Neural progenitor cell (in vitro differentiated cells): ENCODE data around the gene IFFO2. TPM values are rescaled to one million over a fixed set of nuclear protein-coding genes. Genes with fewer than 3 reads are reported as not detected.

ENCODE experiments used
- DNase-seq: peaks from one replicate; pipeline ENCODE4 v3.0.0-alpha.2; 2016; ENCODE audit warnings: low spot score
- H2AFZ ChIP-seq: fragments of 200-600 bp; sonication (generic); replicated peaks from 2 replicates; pipeline ENCODE4 v1.6.1; 2016; ENCODE audit warnings: antibody characterized with exemption
- H3F3A ChIP-seq: fragments of 200-600 bp; sonication (generic); 2 replicates; pipeline ENCODE4 v1.6.1; 2016; ENCODE audit warnings: antibody characterized with exemption, low read depth
- H3K27ac ChIP-seq: fragments of 200-600 bp; sonication (generic); 2 replicates; pipeline ENCODE4 v1.5.1; 2016; ENCODE audit warnings: mild to moderate bottlenecking
- H3K27me3 ChIP-seq: fragments of 200-600 bp; sonication (generic); 2 replicates; pipeline ENCODE4 v1.6.1; 2016; ENCODE audit warnings: mild to moderate bottlenecking, moderate library complexity
- H3K36me3 ChIP-seq: fragments of 200-600 bp; sonication (generic); 2 replicates; pipeline ENCODE4 v1.5.1; 2016
- H3K4me1 ChIP-seq: fragments of 200-600 bp; sonication (generic); 2 replicates; pipeline ENCODE4 v1.6.1; 2016; ENCODE audit warnings: mixed run types
- H3K4me2 ChIP-seq: fragments of 200-600 bp; sonication (generic); 2 replicates; pipeline ENCODE4 v1.6.1; 2016
- H3K4me3 ChIP-seq: fragments of 200-600 bp; sonication (generic); 2 replicates; pipeline ENCODE4 v1.5.1; 2016
- H3K79me2 ChIP-seq: fragments of 200-600 bp; sonication (generic); 2 replicates; pipeline ENCODE4 v1.6.1; 2016; ENCODE audit warnings: low read depth
- H3K9ac ChIP-seq: fragments of 200-600 bp; sonication (generic); 2 replicates; pipeline ENCODE4 v1.6.1; 2016
- H3K9me3 ChIP-seq: fragments of 200-600 bp; sonication (generic); 2 replicates; pipeline ENCODE4 v1.5.1; 2016; ENCODE audit warnings: low read depth
- H4K20me1 ChIP-seq: fragments of 200-600 bp; sonication (generic); 2 replicates; pipeline ENCODE4 v1.6.1; 2016; ENCODE audit warnings: low read depth
- H3K27ac Mint-ChIP-seq: 3 replicates; pipeline ENCODE4 v1.8.0; 2021; ENCODE audit warnings: mixed read lengths
- H3K27me3 Mint-ChIP-seq: 2 replicates; pipeline ENCODE4 v1.8.0; 2022; ENCODE audit warnings: low read depth, mild to moderate bottlenecking, inconsistent platforms, moderate library complexity, mixed read lengths; ENCODE audit not compliant: insufficient read depth
- H3K36me3 Mint-ChIP-seq: 3 replicates; pipeline ENCODE4 v1.8.0; 2021; ENCODE audit warnings: mixed read lengths
- H3K4me1 Mint-ChIP-seq: 3 replicates; pipeline ENCODE4 v1.8.0; 2021; ENCODE audit warnings: mixed read lengths
- H3K4me3 Mint-ChIP-seq: 3 replicates; pipeline ENCODE4 v1.8.0; 2021; ENCODE audit warnings: mild to moderate bottlenecking, moderate library complexity, mixed read lengths
- H3K9me3 Mint-ChIP-seq: 3 replicates; pipeline ENCODE4 v1.8.0; 2020; ENCODE audit warnings: mixed read lengths
- EZH2 ChIP-seq: fragments of 200-600 bp; sonication (generic); IDR thresholded peaks from 2 replicates; pipeline ENCODE4 v1.6.1; 2017; ENCODE audit warnings: antibody characterized with exemption, mild to moderate bottlenecking, moderate library complexity
- EZH2phosphoT487 ChIP-seq: fragments of 200-600 bp; sonication (generic); IDR thresholded peaks from 2 replicates; pipeline ENCODE4 v1.6.1; 2017; ENCODE audit warnings: antibody characterized with exemption
- total RNA-seq: library from RNA; depleted of rRNA; stranded (reverse); fragments of >200 nt; gene quantifications from 2 replicates; pipeline ENCODE4 v1.2.3, GENCODE V29; 2015; ENCODE audit warnings: low replicate concordance
- TF ChIP-seq, protein P1 (sequence below): fragments of 200-600 bp; sonication (generic); IDR thresholded peaks from 2 replicates; pipeline ENCODE4 v1.5.1; 2017; ENCODE audit warnings: antibody characterized with exemption, mild to moderate bottlenecking

IFFO2 gene
- total RNA-seq, 1 donor from 2014 or later, result 0.65 TPM

DNA sequence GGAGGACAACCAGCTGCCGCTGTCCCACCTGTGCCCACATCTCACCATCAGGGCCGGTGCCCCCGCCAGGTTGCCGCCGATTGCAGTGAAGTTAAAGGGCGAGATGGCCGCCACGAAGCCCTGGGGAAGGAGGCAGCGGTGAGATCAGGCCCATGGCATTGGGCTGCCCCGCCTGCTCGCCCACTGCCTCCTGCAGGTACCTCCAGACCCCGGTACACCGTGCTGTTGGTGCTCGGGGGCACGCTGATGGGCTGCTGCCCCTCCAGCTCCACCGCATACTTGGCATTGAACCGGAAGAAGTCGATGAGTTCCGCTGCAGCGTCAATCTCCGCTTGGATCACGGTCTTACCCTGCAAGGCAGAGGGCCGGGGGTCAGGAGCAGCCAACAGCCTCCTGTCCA is 73.4 kb downstream of the IFFO2 start:
- TF ChIP-seq, protein P1, sequence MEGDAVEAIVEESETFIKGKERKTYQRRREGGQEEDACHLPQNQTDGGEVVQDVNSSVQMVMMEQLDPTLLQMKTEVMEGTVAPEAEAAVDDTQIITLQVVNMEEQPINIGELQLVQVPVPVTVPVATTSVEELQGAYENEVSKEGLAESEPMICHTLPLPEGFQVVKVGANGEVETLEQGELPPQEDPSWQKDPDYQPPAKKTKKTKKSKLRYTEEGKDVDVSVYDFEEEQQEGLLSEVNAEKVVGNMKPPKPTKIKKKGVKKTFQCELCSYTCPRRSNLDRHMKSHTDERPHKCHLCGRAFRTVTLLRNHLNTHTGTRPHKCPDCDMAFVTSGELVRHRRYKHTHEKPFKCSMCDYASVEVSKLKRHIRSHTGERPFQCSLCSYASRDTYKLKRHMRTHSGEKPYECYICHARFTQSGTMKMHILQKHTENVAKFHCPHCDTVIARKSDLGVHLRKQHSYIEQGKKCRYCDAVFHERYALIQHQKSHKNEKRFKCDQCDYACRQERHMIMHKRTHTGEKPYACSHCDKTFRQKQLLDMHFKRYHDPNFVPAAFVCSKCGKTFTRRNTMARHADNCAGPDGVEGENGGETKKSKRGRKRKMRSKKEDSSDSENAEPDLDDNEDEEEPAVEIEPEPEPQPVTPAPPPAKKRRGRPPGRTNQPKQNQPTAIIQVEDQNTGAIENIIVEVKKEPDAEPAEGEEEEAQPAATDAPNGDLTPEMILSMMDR, result no peak
- TF ChIP-seq EZH2phosphoT487 (no peak), EZH2 (no peak)

DNA sequence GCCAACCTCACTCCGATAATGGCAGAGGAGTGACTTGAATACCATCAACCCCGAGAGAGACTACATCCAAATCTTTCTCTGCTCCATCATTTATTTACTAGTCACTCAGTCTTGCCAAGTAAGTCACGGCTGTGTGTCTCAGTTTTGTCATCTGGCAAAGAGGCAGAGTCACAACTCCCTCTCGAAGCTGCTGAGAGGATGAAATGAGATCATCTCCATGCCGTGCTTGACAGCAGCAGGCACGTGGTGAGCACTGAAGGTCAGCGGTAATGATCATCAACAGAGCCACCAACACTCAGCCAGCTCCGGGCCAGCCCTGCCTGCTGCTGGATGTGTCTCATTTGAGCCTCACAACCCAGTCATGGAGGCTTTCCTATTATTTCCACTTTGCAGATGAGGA is 74.0 kb downstream of the IFFO2 start:
- H3K4me1 Mint-ChIP-seq, result no peaks in the 10 kb centered on the region
- H3K36me3 Mint-ChIP-seq, result no peaks in the 10 kb centered on the region
- no peaks in the 10 kb centered on the region for H3K9me3 Mint-ChIP-seq
- H3K36me3 ChIP-seq, result no peaks in the 10 kb centered on the region
- H3K9ac ChIP-seq, result no peak overlapping the region
- H3K27ac Mint-ChIP-seq, result no peak overlapping the region
- peaks cover 3% of the 10 kb centered on the region for H3K4me1 ChIP-seq
- no peaks in the 10 kb centered on the region for H3K79me2 ChIP-seq
- H3K4me3 ChIP-seq, result no peak overlapping the region
- no peaks in the 10 kb centered on the region for H3K27me3 ChIP-seq
- TF ChIP-seq EZH2, result no peak
- no peak for TF ChIP-seq EZH2phosphoT487
- TF ChIP-seq, protein P1, result no peak
- H4K20me1 ChIP-seq, result peaks cover 3% of the 10 kb centered on the region
- H2AFZ ChIP-seq, result no peak overlapping the region
- H3F3A ChIP-seq, result no peaks in the 10 kb centered on the region
- H3K9me3 ChIP-seq, result no peaks in the 10 kb centered on the region
- H3K4me3 Mint-ChIP-seq, result no peak overlapping the region
- no peak for DNase-seq
- H3K4me2 ChIP-seq, result no peak overlapping the region
- peaks cover 2% of the 10 kb centered on the region for H3K27me3 Mint-ChIP-seq
- no peak overlapping the region for H3K27ac ChIP-seq

More for the DNA sequence above, 73.4 kb downstream of the IFFO2 start:
- DNase-seq, result no peak
- peaks cover 2% of the 10 kb centered on the region for H3K27me3 Mint-ChIP-seq
- Histone ChIP-seq H3F3A (no peaks in the 10 kb centered on the region), H3K4me2 (no peak overlapping the region), H2AFZ (no peak overlapping the region), H3K4me3 (no peak overlapping the region), H3K36me3 (no peaks in the 10 kb centered on the region), H4K20me1 (peaks cover 3% of the 10 kb centered on the region), H3K27me3 (no peaks in the 10 kb centered on the region), H3K9ac (no peak overlapping the region), H3K9me3 (no peaks in the 10 kb centered on the region), H3K79me2 (no peaks in the 10 kb centered on the region), H3K4me1 (peaks cover 3% of the 10 kb centered on the region), H3K27ac (no peak overlapping the region)
- no peaks in the 10 kb centered on the region for H3K9me3 Mint-ChIP-seq
- no peak overlapping the region for H3K4me3 Mint-ChIP-seq
- H3K36me3 Mint-ChIP-seq, result no peaks in the 10 kb centered on the region
- no peaks in the 10 kb centered on the region for H3K4me1 Mint-ChIP-seq
- H3K27ac Mint-ChIP-seq, result no peak overlapping the region

DNA sequence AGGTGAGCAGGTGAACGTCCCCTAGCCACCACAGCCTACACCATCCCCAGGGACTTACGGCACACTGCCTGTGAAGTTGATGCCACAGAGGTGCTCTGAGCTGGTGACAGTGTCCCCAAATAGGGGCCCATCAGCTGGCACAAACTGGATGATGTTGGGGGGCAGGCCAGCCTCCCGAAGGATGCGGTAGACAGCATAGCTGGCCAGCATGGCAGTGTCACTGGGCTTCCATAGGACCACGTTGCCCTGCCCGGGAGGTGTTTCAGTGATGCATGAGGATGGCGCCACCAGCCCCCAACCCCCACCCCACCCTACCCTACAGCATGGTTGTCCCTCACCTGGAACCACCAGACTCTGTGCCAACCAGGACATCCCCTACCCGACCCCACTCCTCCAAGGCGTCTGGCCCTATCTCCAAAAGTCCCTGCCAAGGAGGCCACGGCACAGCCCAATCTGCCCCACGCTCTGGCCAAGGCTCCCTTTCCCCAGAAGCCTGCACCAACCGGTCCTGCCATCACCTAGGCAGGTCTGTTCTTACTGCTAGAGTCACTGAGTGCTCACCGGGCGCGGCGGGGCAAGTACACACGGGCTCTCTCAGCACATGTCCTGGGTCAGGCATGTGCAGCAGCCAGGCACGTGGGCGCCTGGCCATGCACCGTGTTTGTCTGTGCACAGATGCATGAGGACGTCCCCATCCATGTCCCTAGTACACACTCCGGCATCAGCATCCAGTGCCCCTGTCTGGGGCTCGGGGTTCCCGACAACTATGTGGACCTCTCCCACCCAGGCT is 74.6 kb downstream of the IFFO2 start:
- no peak overlapping the region for H3K4me3 Mint-ChIP-seq
- Histone ChIP-seq H3K9ac (no peak overlapping the region), H3K27me3 (no peaks in the 10 kb centered on the region), H3F3A (no peaks in the 10 kb centered on the region), H3K4me2 (no peak overlapping the region), H3K4me1 (peaks cover 3% of the 10 kb centered on the region), H3K9me3 (no peaks in the 10 kb centered on the region), H3K36me3 (no peaks in the 10 kb centered on the region), H2AFZ (no peak overlapping the region), H3K27ac (no peak overlapping the region), H3K79me2 (no peaks in the 10 kb centered on the region), H4K20me1 (peaks cover 3% of the 10 kb centered on the region), H3K4me3 (no peak overlapping the region)
- H3K36me3 Mint-ChIP-seq, result no peaks in the 10 kb centered on the region
- H3K27ac Mint-ChIP-seq, result no peak overlapping the region
- H3K27me3 Mint-ChIP-seq, result peaks cover 2% of the 10 kb centered on the region
- H3K9me3 Mint-ChIP-seq, result no peaks in the 10 kb centered on the region
- no peak for DNase-seq
- TF ChIP-seq EZH2 (no peak), EZH2phosphoT487 (no peak)
- TF ChIP-seq, protein P1, result no peak
- H3K4me1 Mint-ChIP-seq, result no peaks in the 10 kb centered on the region
